PC-3 (cell line): Measurements from ENCODE around the gene IPMK.

ENCODE experiments used
- EZH2 ChIP-seq: fragments of 300-600 bp; sonication (generic); IDR thresholded peaks from one replicate; pipeline ENCODE4 v1.6.1; 2017; ENCODE audit warnings: antibody characterized with exemption, mild to moderate bottlenecking, low read length; ENCODE audit not compliant: unreplicated experiment
- EZH2phosphoT487 ChIP-seq: fragments of 300-600 bp; sonication (generic); IDR thresholded peaks from 2 replicates; pipeline ENCODE4 v1.6.1; 2018; ENCODE audit warnings: mild to moderate bottlenecking, antibody characterized with exemption, low read length, borderline replicate concordance
- TF ChIP-seq, protein P1 (sequence below): fragments of 300-600 bp; sonication (generic); conservative IDR thresholded peaks from 2 replicates; pipeline ENCODE4 v1.5.1; 2017; ENCODE audit warnings: antibody characterized with exemption, low read depth, mild to moderate bottlenecking, low read length

DNA sequence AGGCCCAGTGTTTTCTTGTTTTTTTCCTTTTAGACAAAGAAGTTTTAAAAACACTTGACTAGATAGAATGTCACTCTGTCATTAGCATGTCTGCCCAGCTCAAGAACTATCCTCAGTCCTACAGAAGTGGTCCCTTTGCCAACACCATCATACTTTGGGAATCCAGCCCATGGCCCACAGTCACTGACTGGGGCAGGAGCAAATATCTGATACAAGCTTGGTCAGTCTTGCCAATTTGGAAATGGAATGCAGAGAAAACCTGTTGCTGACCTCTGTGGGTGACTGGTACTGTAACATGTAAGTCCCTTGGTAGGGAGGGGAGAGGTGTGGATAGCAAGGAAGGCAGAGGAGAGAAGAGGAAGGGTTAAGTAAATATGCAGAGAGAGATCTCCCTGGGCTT is 47.8 kb downstream of the IPMK start:
- TF ChIP-seq EZH2: no peak
- TF ChIP-seq, protein P1, sequence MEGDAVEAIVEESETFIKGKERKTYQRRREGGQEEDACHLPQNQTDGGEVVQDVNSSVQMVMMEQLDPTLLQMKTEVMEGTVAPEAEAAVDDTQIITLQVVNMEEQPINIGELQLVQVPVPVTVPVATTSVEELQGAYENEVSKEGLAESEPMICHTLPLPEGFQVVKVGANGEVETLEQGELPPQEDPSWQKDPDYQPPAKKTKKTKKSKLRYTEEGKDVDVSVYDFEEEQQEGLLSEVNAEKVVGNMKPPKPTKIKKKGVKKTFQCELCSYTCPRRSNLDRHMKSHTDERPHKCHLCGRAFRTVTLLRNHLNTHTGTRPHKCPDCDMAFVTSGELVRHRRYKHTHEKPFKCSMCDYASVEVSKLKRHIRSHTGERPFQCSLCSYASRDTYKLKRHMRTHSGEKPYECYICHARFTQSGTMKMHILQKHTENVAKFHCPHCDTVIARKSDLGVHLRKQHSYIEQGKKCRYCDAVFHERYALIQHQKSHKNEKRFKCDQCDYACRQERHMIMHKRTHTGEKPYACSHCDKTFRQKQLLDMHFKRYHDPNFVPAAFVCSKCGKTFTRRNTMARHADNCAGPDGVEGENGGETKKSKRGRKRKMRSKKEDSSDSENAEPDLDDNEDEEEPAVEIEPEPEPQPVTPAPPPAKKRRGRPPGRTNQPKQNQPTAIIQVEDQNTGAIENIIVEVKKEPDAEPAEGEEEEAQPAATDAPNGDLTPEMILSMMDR: no peak
- no peak for TF ChIP-seq EZH2phosphoT487
